H54 (cell line): ENCODE data around the gene ABLIM3.

ENCODE experiments used
- DNase-seq: peaks from one replicate; pipeline ENCODE4 v3.0.0; 2011; ENCODE audit warnings: low spot score, mixed read lengths; ENCODE audit not compliant: insufficient read length
- FAIRE-seq: peaks from 3 replicates; lab custom pipeline; 2011; peaks lifted over from hg19 to GRCh38; lab: Jason Lieb, UNC
- POLR2A ChIP-seq: IDR thresholded peaks from 2 replicates; pipeline ENCODE4 v1.6.1; 2011; ENCODE audit warnings: low read depth, mild to moderate bottlenecking, low read length

ABLIM3 gene

DNA sequence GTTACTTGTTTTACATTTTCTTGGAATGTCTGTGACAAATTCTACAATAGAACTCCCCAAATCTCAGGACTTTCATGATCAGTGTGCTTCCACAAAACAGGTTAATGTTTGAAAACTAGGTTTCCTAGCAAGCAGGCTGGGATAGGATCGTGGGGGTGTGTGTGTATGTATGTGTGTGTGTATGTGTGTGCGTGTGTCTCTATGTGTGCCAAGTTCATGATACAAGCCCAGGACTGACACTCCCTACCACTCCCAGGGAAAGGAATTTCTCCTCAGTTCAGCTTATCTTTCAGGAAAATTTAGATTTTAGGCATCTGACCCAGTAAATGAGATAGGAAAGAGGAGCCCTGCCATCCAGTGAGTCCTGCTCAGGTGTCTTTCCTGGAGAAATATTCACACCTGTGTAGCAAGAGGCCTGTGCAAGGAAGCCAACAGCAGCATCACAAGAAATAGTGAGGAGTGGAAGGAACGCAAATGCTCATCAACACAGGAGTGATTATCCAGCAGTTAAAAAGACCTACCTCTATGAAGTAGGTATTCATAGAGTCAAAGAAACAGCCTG is 13.8 kb upstream of the ABLIM3 start:
- FAIRE-seq (no peak), DNase-seq (no peak)
- no peak for TF ChIP-seq POLR2A

DNA sequence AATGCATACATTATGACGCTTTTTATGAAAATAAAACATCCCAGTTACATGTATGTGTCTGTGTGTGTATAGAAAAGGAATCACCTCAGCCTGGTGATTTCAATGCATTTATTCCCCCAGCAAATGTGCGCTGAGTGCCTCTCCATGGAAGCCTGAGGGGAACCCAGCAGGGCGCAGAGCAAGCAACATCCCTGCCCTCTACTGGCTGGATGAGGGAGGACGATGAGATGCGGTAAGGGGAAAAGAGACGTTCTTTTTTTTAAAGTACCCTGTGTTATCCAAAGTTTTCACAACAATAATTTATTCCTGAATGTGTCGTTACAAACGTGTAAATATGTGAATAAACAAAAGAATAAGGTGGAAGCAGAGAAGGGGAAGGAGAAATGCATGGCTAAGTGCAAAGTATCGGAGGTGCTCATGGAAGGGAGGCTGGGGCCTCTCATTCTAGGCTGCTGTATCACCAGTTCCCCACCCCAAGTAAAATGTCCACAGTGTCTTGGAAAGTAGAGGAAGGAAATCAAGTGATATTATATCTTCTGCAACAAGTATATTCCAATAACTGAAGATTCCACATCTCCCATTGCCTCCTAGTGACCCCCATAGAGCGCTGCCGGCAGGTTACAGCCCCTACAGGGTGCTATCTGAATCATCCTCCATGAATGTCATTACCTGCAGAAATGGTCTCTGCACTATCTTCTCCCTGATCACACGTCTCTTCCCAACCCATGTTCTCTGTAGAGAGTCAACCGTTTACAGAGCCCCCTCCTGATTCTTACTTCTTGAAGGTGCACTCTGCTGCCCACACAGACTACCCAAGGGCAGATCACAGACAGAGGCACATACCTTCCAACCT is 13.0 kb upstream of the ABLIM3 start:
- TF ChIP-seq POLR2A = no peak
- FAIRE-seq (no peak), DNase-seq (peak; percentile 56)

DNA sequence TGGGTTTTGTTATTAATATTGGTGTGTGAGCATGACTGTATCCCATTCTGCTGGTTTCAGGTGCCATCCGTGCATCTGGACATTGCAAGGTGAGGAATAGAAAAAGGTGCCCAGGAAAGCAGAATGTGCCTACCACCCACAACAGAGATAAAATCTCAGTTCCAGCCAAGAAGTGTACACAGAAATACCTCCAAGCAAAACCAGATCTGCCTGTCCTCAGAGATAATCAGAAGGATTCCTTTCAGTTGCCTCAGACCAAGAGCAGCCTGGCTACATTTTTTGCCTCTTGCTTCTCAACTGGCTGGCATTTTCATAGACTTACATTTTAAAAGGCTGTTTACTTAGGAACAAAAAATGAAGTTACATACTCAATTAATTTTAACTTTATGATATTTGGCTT is 12.1 kb upstream of the ABLIM3 start:
- DNase-seq (no peak), FAIRE-seq (no peak)
- TF ChIP-seq POLR2A = no peak

DNA sequence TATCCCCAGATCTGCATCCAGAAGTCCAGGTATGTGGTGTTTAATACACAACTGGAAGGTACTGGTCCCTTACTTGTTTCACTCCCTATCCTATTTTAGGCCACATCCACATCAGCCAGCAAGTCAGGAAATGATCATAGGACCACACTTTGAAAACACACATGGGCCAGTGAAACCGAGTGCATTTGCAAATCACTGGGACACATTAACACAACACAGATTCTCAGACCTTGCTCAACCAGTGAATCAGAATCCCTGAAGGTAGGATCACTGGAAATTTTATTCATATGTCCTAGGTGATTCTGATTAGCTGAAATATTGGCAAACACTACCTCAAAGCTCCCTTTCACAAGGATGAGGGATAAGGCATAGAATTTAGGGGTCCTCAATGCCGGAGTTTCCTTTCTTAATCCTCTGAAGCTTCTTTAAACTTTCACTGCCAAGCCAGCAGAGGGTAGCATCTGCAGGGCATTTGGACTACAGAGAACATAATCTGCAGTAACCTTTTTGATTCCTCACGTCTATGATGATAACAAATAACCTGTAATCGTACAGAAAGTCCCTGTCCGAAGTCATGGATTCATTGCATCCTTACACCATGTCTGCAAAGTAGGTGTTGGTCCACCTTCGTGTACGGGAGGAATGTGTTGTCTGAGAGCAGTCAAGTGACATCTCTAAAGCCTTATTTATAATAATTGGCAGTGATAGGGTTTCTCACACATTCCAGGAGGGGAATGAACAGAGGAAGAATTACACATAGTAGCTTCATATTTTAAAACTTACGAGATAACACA is 11.0 kb upstream of the ABLIM3 start:
- DNase-seq = no peak
- no peak for TF ChIP-seq POLR2A
- FAIRE-seq = no peak

DNA sequence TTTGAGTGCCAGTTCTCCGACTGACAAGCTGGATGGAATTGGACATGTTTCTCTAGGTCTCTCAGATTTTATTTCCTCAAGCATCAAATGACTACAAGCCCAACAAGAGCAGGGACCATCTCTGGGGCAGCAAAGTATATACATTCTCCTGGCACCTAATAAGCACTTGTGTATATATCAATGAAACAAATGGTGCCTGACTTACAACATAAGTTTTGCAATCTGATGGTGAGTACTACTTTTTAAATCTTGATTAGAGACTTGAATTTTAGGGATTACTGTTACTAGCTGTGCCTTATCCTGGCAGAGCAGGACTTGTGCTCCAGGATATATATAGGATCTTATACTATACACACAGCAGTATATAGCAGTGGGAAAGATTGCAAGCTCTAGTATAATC is 8.8 kb upstream of the ABLIM3 start:
- TF ChIP-seq POLR2A = no peak
- no peak for FAIRE-seq

DNA sequence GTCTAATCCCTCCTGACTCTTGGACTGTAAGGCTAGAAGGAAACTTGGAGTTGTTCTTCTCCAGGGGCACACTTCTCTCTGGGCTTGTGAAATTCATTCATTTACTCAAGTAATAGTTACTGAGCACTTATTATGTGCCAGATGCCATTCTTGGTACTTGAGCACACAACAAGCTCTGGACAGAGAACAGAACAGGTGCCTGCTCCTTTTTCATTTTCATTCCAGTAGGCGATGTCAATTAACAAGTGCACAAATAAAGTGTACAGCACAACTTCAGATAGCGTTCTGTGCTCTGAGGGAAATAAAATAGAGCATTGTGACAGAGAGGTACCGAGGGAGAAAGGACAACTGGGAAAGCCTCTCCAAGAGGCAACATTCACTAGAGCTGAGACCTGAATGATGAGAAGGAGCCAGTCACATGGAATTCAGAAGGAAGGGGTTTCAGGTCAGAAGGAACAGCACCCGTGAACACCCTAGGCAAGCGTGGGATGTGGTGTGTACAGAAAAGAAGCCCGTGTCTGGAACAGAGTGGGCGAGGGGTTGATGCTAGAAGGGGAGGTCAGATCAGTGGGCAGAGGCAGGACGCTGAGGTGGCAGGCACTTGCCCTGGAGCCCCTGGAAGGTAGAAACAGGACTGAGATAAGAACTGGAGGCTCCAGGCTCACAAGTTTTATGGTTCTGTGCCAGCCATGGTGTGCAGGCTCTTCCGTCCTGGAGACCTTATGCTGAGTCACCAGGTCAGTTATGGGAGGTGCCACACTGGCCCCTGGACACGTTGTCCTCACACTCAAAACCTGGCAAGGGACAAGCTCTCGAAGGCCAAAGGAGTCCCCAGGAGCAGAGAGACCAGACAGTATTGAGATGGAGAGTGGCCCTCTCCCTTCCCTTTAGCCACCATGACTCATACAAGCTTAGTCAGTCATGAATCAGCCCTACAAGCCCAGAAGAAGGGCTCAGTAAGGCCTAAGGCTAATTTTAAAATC is 7.2 kb upstream of the ABLIM3 start:
- FAIRE-seq (peak; percentile 73), DNase-seq (peak; percentile 61)
- TF ChIP-seq POLR2A = no peak

More for the DNA sequence above, 8.8 kb upstream of the ABLIM3 start:
- DNase-seq = no peak

DNA sequence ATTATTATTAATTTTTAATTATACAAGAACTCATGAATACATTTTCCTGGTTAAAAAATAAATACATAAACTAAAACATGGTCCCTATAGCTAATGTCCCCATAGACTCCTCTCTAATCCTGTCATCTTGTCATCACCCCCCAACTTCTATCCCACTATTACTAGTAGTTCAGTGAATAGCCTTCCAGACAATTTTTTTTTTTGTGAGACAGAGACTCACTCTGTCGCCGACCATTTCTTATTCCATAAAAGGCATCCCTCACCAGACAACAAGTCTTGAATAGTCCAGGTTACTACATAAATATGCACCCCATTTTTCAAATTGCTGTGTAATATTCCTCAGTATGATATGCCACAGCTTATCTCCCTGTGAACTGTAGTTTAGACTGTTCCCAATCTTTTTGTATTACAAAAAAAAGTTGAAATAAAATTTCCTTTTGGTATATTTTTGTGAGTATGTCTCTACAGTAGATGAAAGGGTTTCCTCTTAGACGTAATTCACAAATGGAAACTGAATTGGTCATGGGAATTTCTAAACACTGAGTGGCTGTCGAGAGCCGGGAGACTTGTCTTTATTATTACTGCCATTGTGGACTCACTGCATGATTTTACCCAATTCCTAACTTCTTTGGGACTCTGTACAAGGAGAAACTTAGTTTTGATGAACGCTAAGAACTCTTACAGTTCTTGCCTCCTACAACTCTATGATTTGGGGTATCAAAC is 6.4 kb upstream of the ABLIM3 start:
- no peak for DNase-seq
- FAIRE-seq = no peak
- no peak for TF ChIP-seq POLR2A

DNA sequence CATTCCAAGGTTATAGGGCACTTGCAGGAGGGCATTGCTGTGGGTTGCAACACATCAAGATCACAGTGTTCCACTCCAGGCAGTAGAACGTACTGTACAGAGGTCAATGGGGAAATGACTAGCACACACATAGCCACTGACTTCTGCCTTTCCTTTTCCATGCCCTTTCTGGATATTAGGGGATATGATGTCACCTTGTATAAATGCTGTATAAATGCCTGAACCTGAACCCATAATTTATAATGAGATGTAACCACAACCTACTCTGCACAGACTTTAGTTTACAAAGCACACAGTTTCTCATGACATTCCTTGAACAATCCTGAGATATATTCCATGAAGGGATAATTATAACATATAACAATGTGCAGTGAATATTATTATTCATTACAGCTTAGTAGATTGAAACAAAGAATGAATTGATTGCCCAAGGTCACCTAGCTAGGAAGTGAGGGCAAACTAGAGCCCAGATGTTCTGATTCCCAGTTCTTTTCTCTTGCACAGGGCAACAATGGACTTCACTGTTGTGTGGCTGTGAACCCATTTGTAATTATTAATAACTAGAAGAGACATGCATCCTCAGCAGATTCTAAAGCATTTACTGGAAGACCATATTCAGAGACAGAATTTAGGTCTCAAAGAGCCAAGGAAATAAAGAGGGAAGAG is 5.6 kb upstream of the ABLIM3 start:
- DNase-seq (peak; percentile 40), FAIRE-seq (peak; percentile 88)

DNA sequence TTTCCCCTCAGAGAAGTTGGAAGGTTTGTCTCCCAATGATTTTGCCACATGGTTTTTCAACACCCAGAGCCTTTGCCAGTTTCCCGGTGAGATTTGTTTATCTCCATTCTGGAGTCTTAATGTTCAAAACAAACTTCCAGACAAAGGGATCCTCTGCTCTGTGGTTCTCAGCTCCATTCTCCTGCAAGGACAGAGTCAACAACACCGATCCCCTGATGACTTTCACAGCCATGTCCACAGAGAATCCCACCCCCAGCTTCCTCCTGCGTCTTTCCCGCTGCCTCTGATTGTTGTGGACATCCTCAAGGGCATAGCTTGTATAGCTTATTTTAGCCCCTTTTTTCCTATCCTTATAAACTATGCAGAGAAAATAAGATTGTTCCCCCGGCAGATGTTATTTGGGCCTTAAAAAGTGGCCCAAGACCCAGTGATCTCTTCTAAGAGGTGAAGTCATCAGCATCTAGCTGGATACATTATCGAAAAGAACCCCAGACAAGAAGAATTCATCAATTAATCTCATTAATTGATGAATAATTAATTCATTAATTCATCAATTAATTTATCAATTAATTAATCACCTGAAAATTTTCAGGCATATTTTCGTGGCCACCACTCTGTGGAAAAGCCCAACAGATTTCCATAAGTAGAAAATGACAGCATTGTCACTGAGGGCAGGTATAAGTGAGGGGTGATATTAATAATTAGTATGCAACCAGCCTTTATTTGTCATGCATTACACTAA is 2.9 kb upstream of the ABLIM3 start:
- FAIRE-seq = no peak
- TF ChIP-seq POLR2A = no peak
- DNase-seq = no peak

More for the DNA sequence above, 5.6 kb upstream of the ABLIM3 start:
- TF ChIP-seq POLR2A = no peak

DNA sequence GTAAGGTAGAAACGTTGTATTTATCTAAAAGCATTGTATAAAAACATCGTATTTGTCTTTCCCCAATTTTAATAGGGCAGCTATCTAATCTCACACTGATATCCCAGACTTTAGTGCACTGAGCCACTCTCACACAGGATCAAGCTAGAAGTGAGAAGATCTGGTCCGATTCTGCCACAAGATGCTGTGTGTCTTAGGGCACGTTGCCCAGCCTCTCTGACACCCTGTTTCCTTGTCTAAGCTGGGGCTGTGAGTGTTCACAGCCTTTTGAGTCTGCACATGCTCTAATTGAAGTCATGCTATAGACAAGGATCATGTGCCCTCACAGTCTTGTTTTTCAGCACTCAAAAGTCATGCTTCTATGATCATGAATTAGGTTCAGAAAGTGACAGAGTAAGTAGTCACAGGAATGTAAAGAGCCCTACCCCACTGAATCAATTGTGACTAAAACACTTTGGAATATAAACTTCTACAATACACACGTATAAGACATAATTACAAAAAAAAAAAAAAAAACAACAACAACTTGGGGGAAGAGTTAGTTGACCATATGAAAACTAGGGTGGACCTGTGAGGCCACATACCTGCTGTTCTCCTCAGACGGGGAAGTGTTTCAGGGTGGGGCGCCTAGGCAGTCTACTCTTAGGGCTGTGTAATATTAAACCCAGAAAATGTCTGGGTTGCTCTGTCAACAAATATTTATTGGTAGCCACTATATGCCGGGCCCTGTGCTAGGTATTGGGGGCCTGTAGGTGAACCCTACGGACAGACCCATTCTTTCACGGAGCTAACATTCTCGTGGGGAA is 893 bp upstream of the ABLIM3 start:
- no peak for DNase-seq
- no peak for FAIRE-seq
- no peak for TF ChIP-seq POLR2A
